ENCODE measurements around the gene CDRT4.

The CDRT4 gene

GRCh38 chr17:15388356-15389041, 78.9 kb downstream of the CDRT4 start:
- no peak for DNase-seq

DNA sequence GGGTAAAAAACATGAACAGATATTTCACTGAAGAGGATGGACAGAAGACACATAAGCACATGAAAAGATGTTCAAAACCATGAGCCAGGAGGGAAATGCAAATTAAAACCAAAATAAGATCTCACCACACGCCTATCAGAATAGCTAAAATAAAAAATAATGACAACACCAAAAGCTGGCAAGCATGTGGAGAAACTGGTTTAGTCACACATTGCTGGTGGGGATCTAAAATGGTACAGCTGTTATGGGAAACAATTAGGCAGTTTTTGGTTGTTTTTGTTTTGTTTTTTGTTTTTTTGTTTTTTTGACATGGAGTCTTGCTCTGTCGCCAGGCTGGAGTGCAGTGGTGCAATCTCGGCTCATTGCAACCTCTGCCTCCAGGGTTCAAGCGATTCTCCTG, 81.3 kb downstream of the CDRT4 start:
- DNase-seq, result no peak

Measured in NCI-H2171 treated with DMSO at 0.1 percent for 48 hours (cell line).